ENCODE measurements around the gene ODAD3.
"Not testable (repeated sequence)": the region's sequence is repeated elsewhere in the genome, so short reads cannot be mapped to it uniquely, and the experiment has no call there.

ODAD3 gene

GRCh38 chr19:11458912-11459311 is 24.0 kb upstream of the ODAD3 start:
- DNase-seq, result not testable (repeated sequence)

GRCh38 chr19:11458236-11458900 is 23.4 kb upstream of the ODAD3 start:
- DNase-seq, result no peak

DNA sequence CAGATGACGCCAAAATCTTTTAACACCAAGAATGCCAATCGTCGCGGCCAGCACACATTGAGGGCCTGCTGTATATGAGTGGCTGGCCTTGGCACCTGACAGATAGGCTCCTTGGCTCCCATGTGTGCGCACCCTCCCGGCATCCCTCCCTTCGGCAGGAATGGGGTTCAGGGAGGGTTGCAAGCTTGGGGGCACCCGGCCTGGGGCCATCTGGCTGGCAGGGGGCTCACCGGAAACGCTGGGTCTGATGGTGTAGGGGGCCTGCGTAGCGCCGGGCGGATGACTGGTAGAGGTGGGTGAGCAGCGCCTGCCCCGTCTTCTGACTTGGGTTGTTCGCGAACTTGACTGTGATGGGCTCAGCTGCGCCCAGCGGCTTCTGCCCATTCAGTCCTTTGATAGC is 22.9 kb upstream of the ODAD3 start:
- DNase-seq, result no peak

- DNase-seq, result no peak
These were observed 22.2 kb upstream of the ODAD3 start for GRCh38 chr19:11457115-11457514.

DNA sequence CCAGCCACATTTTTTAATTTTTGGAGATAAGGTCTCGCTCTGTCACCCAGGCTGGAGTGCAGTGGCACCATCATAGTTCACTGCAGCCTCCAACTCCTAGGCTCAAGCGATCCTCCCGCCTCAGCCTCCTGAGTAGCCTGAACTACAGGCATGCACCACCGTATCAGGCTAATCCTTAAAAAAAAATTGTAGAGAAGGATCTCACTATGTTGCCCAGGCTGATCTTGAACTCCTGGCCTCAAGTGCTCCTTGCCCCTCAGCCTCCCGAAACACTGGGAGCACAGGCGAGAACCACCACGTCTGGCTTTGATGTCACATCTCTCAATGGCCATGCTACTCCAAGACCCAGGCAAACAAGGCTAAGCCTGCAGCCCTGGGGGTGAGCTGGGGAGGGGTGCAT is 21.7 kb upstream of the ODAD3 start:
- DNase-seq, result no peak

DNA sequence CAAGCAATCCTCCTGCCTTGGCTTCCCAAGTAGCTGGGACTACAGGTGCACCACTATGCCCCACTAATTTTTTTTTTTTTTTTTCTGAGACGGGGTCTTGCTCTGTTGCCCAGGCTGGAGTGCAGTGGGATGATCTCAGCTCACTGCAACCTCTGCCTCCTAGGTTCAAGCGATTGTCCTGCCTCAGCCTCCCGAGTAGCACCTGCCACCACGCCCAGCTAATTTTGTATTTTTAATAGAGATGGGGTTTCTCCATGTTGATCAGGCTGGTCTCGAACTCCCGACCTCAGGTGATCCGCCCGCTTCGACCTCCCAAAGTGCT is 20.3 kb upstream of the ODAD3 start:
- not testable (repeated sequence) for DNase-seq

DNA sequence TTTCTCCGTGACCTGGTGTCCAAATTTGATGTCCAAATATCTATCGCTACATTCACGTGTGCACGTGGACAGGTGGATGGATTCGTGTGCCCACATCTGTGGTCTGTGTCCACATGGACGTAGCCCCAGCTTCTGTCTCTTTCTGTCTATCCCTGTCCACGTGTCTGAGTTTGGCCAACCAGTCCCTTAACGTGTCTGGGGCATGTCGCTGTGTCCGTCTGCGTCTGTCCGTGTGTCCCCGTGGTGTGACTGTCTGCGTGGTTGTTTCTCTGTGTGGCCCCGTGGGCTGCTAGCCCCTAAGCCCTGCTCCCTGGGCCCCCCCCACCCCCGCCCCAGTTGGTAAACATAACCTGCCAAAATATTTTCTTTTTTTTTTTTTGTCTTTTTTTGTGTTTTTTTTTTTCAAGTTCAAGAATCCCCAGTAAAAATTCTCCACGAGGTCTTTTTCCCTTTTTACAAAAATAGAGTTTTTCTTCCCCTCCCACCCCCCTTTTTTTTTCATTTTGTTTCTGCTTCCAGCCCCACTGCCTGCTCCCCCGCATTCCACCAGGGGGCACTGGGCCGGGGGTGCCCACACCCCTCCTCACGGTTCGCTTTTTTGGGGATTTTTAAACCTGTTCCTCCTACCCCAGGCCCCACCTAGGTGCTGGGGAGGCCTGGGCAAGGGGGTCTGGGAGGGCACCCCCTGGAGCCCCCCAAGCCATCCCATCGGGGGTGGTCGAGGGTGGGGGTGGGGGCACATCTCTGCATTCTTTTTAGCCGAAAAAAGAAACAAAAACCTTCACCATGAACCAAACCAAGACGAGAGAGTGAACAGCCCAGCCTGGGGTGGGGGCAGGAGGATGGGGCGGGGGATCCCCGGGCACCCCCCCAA is 18.8 kb upstream of the ODAD3 start:
- DNase-seq, result peak; percentile 36

DNA sequence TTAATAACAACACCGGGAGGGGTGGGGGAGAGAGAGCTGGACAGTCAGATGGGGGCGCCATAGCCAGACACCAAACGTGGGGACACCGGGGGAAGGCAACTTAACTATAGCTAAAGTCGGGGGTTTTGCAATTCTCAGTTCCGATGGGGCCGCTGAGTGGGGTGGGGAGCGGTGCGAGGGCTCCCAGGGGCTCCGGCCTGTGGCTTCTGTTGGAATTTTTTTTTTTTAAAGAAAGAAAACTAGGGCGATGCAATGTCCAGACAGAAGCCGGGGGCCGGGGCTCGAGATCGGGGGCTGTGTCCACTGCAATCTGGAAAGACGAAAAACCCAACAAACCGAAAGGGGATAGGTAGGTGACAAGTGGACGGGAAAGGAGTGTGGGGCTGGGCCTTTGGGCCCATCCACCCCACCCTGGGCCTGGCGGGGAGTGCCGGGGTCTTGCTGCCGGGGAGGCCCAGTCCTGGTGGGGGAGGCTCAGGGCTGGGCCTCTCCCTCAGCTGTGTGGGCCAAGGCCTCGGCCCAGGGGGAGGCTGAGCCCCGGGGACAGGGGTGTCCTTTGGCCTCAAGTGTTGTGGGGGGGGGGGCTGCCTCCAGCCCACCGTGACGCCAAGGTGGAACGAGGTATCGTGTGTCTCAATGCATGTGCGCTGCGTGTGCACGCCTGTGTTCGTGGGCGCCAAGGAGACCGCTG is 17.8 kb upstream of the ODAD3 start:
- DNase-seq, result no peak

GRCh38 chr19:11451871-11452619 is 17.1 kb upstream of the ODAD3 start:
- no peak for DNase-seq

GRCh38 chr19:11451327-11451870 is 16.5 kb upstream of the ODAD3 start:
- DNase-seq, result no peak

DNA sequence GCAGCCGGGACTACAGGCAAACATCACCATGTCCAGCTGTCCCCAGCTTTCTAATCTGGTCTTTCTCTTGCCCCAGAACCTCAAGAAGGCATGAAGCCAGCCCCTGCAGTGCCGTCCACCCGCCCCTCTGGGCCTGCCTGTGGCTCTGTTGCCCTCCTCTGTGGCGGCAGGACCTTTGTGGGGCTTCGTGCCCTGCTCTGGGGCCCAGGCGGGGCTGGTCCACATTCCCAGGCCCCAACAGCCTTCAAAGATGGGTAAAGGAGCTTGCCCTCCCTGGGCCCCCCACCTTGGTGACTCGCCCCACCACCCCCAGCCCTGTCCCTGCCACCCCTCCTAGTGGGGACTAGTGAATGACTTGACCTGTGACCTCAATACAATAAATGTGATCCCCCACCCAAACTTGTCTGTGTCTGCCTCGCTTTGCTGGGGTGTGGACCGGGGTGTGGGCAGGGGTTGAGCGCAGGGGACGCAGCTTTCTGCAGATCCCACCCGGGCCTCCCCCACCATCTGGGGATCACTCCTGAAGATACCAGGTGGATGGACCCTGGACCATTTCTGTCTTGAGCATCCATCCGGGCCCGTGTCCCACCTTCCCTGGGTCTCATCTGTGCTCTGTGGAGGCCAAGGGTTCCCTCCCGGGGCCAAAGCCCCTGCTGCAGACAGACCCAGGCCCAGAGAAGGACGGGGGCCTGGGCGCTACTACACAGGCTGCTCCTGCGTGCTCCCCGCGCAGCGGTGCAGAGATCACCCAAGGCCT is 15.8 kb upstream of the ODAD3 start:
- DNase-seq, result no peak

GRCh38 chr19:11448923-11449554 is 14.1 kb upstream of the ODAD3 start:
- DNase-seq, result no peak

DNA sequence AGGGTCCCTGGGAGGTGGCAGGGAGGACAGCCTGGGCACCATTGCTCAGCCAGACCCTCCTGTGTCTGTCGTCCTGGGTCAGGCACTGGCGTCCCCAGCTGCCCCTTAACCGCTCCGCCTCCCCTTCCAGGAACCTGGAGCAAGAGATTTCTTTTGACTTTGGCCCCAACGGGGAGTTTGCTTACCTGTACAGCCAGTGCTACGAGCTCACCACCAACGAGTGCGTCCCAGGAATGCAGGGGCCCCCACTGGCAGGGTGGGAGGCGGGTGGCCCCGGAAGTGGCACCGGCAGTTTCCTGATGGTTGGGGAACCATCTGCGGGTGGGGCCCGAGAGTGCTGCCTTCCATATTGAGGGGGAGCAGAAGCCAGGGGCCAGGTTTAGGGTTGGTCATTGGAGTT is 13.5 kb upstream of the ODAD3 start:
- no peak for DNase-seq

GRCh38 chr19:11447347-11448262 is 12.7 kb upstream of the ODAD3 start:
- DNase-seq, result no peak

DNA sequence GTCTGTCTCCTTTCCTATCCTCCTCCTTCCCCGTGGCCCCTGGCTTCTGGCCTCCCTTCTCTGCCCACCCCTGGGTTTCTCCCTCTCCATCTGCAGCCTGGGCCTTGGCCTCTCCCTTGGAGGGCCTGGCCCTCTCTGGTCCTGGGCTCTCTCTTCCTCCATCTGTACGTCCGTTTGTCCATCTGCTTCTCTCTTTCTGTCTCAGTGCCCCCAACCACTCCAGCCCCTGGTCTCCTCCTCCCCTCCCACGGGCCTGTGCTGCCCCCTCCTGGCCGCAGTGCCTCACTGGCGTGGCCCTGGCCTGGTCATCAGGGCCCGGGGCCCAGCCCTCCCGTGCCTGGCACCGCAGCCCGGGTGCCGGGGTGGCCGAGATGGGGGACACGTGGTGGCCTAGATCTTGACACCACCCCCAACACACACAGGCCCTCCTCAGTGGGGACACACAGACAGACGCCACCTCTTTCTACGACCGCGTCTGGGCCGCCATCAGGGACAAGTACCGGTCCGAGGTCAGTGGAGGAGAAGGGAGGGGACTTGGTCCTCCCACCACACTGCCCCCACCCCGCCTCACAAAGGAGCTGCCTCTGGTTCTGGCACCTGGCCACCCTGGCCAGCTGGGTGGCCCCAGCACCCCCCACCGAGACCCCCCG is 11.9 kb upstream of the ODAD3 start:
- peak; percentile 49 for DNase-seq

GRCh38 chr19:11446271-11446651 is 11.3 kb upstream of the ODAD3 start:
- no peak for DNase-seq

- DNase-seq, result no peak
These were observed 10.2 kb upstream of the ODAD3 start for GRCh38 chr19:11445141-11445540.

DNA sequence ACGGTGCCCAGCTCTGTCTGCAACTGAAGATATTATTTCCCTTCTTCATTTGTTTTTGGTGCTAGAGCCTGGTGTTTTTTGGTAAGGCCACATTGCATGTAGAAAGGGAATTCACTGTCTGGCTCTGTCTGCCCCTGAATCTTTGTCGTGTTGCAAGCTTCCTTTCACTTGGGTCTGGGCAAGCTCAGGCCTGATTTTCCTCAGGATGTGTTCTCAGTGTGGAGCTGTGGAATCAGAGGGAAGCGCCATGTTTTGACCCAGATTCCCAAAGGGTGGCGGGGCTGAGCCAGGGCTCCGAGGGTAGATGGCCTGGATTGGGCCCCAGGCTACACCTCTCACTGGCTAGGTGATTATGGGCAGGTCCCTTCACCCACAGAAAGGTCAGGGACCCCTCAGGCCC is 9.1 kb upstream of the ODAD3 start:
- no peak for DNase-seq

- DNase-seq, result no peak
These were observed 3.0 kb upstream of the ODAD3 start for GRCh38 chr19:11437955-11438354.

- peak; percentile 30 for DNase-seq
These were observed 952 bp upstream of the ODAD3 start for GRCh38 chr19:11435833-11436313.
